ENCODE results near the gene KLF11.
"Not testable (repeated sequence)": the region's sequence is repeated elsewhere in the genome, so short reads cannot be mapped to it uniquely, and the experiment has no call there.

Gene KLF11

DNA sequence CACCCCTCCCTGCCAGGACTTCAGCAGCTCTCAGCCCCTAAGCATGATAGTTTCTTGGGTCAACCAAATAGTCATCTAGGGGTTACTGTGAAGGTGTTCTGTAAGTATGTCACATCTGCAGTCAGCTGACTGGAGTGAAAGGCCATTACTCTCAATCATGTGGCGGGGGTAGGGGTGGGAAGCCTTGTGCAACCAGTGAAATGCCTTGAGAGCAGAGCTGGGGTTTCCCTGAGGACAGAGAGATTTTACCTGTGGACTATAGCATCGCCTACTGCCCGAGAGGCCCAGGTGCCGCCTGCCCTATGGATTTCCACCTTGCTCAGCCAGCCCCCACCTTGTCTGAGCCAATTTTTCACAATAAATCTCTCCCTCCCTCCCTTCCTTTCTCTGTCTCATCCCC is 20.9 kb upstream of the KLF11 start:
- no peak for DNase-seq (ENCODE audit: low read depth, low spot score)
- H3K27ac ChIP-seq: no peak overlapping the region

DNA sequence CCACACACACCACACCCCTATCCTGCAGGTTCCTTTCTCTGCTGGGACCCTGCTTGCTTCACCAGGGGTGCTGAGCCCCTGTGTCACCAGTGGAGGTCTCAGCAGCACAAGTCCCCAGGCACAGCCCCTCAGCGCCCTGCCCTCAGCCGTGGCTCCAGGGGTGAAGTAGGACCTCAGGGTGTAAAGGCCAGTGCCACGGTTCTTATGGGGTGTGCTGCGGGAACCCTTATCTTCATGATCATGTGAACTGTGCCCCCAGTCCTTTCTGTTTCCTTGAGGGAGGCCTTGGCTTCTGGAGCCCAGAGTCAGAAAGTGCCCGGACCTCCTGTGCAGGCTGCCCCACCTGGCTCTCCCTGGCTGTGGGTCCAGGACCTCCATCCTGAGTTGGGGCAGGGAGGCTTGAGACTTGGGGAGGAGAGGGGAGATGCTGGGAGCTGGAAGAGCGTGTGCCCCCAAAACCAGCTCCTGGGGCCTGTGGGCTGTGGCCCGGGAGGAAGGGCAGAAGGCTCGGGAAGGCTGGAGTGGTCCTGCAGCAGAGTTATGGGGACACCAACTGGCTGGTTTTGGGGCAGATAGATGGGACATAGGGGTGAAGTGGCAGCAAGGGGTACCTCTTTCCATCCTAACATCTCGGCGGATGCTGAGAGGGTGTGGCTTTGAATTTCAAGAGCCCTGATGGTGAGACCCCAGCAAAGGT is 20.2 kb upstream of the KLF11 start:
- no peak for DNase-seq (ENCODE audit: low read depth, low spot score)
- no peak overlapping the region for H3K27ac ChIP-seq

DNA sequence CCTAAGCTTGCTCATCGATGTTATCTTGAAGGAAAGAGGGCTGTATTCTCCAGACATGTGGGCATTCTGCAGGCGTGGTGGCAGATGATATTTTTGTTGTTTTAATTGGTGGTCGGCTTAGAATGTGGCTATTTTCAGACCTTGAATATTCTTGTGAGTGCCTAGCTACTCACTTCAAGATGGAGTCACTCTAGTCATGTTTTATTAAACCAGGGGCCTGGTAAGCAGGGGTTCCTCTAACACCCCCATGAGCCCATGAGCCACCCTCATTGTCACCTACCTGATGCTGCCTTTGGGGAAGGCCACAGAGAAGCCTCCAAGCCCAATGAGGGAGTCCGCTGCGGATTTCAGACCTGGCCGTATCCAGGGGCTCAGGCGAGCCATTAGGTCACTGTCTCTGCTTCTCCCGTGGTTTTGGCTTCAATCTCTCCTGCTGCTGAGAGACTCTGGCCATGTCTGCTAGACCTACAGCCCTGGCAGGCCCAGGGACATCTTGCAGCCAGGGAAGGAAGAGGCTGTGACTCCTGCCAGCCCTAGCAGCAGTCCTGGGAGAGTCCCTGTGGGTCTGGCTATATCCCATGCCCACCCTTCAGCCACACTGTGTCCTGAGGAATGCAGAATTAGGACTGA is 16.3 kb upstream of the KLF11 start:
- DNase-seq (ENCODE audit: low read depth, low spot score): no peak
- no peak overlapping the region for H3K27ac ChIP-seq

- no peak for DNase-seq (ENCODE audit: low read depth, low spot score)
- no peak overlapping the region for H3K27ac ChIP-seq
These were observed 15.6 kb upstream of the KLF11 start for GRCh38 chr2:10027660-10028330.

DNA sequence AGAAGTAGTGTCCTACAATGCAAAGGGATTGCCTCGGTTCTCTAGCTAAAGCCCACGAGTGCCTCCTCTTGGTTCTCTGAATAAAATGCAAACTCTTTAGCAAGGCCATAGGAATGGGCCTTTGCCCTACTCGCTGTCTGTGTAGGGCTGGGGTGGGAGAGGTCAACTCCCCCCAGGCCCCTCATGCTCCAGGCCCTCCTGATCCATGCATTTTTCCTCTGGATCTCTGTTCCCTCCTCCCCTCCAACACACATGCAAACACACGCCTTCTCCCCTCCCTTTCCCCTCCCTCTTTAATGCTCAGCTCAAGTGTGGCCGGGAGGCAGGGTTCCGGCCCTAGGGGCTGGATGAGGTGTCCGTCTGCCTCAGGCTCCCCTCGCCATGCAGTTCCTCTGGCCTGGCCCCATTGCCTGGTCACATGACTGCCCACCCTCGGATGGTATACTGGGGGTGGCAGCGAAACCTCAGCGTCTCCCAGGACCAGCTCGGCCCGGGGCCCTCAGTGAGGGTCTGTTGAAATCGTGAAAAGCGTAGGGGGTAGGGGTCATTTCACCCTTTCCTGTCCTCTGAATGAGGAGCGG is 14.9 kb upstream of the KLF11 start:
- no peak overlapping the region for H3K27ac ChIP-seq
- no peak for DNase-seq (ENCODE audit: low read depth, low spot score)

GRCh38 chr2:10028988-10029874 is 14.1 kb upstream of the KLF11 start:
- no peak for DNase-seq (ENCODE audit: low read depth, low spot score)
- H3K27ac ChIP-seq: no peak overlapping the region

DNA sequence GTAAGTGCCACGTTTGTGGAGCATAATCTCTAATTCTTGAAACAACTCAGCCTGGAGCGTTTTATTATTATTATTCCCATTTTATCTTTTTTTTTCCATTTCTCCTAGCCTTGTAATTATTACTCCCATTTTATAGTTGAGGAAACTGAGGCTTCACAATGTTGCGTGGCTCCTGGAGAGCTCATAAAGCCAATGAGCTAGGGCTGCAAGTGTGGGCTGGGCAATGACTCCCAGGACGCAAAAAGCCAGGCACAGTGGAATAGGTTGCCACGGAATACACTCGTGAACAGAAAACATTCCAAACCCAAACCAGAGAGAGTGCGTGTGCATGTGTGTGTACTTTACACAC is 13.5 kb upstream of the KLF11 start:
- no peak overlapping the region for H3K27ac ChIP-seq
- DNase-seq (ENCODE audit: low read depth, low spot score): no peak

- no peak for DNase-seq (ENCODE audit: low read depth, low spot score)
- no peak overlapping the region for H3K27ac ChIP-seq
These were observed 13.0 kb upstream of the KLF11 start for GRCh38 chr2:10030311-10030736.

DNA sequence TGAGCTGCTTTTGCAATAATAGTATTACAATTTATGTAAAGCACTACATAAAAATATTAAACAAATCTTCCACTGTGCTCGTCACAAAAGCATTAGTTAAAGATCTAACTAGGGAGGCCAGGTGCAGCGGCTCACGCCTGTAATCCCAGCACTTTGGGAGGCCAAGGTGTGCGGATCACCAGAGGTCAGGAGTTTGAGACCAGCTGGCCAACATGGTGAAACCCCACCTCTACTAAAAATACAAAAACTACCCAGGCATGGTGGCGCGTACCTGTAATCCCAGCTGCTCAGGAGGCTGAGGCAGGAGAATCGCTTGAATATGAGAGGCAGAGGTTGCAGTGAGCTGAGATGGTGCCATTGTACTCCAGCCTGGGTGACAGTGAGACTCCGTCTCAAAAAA is 12.6 kb upstream of the KLF11 start:
- DNase-seq (ENCODE audit: low read depth, low spot score); H3K27ac ChIP-seq: not testable (repeated sequence)

- no peak overlapping the region for H3K27ac ChIP-seq
- DNase-seq (ENCODE audit: low read depth, low spot score): no peak
These were observed 11.2 kb upstream of the KLF11 start for GRCh38 chr2:10031886-10032745.

- DNase-seq (ENCODE audit: low read depth, low spot score): no peak
- H3K27ac ChIP-seq: no peak overlapping the region
These were observed 10.6 kb upstream of the KLF11 start for GRCh38 chr2:10032746-10033105.

- no peak overlapping the region for H3K27ac ChIP-seq
- DNase-seq (ENCODE audit: low read depth, low spot score): no peak
These were observed 9.9 kb upstream of the KLF11 start for GRCh38 chr2:10033251-10034006.

GRCh38 chr2:10034333-10035052 is 8.9 kb upstream of the KLF11 start:
- DNase-seq (ENCODE audit: low read depth, low spot score): no peak

DNA sequence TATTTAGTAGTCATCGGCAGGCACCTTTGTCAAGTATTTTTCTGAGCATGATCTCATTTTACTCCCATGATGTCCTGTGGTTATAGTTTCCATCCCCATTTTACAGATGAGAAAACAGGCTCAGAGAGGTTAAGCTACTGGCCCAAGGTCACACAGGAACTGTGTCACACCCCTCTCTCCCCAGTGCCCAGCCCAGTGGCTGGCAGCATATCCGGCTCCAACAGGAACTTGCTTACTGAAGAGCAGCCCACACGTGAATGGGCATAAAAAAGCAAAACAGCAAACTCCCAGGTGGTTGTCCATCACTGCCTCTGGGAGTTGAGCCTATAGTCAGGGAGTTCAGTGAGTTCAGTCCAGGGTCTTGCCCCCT is 8.3 kb upstream of the KLF11 start:
- H3K27ac ChIP-seq: no peak overlapping the region
- DNase-seq (ENCODE audit: low read depth, low spot score): no peak

More at GRCh38 chr2:10034333-10035052, 8.9 kb upstream of the KLF11 start:
- no peak overlapping the region for H3K27ac ChIP-seq

DNA sequence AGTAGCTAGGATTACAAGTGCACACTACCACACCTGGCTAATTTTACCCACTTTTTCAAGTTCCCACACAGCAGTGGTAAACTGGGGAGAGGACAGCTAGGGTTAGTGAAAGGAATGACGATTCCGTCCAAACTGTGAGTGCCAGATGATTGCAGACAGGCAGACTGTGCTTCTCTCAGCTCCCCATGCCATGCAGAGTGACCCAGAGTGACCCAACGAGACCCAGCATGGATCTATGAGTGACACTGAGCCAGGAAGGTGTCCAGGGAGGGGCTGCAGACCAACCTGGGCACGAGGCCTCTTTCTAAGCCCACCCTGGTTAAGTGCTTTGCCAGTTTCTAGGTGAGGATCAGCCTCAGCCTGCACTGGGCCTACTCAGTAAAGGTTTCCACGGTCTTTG is 7.7 kb upstream of the KLF11 start:
- H3K27ac ChIP-seq: no peak overlapping the region
- DNase-seq (ENCODE audit: low read depth, low spot score): no peak

GRCh38 chr2:10036095-10036884 is 7.1 kb upstream of the KLF11 start:
- DNase-seq (ENCODE audit: low read depth, low spot score): no peak
- H3K27ac ChIP-seq: no peak overlapping the region

GRCh38 chr2:10038123-10038522 is 5.2 kb upstream of the KLF11 start:
- DNase-seq (ENCODE audit: low read depth, low spot score): no peak
- H3K27ac ChIP-seq: no peak overlapping the region
